Stimulated activated CD4-positive, alpha-beta T cell treated with anti-CD3 and anti-CD28 coated beads, Interleukin-4, amount 100 ng/mL, for 1 hour (primary cell): ENCODE results near the gene TEAD1.

ENCODE experiments used
- DNase-seq: peaks from one replicate; pipeline ENCODE4 v3.0.0-alpha.2; 2020

TEAD1 gene

DNA sequence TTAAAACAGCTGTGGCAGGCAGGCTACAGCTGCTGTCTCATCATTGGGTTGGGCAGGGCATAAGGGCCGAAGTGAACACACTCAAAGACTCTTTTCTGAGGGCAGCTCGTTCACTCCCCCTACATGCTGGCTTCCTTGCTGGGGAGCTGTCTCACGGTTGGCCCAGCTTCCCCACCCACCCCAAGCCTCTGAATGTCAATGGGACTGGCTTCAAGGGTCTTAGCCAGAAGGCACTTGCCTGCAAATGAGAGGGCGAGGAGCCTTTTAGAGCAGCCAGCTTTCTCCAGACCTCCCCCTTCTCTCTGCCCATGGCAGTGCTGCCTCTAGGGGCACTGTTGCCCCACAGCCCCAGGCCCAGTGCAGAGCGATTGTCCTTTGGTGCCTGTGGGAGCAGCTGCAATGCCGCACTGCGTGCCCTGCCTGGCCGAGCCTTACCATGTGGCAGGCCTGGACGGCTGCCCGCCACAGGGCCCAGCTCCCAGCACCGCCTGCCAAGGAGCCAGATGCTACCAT lies 240.2 kb downstream of the TEAD1 start:
- peak; percentile 9 for DNase-seq

DNA sequence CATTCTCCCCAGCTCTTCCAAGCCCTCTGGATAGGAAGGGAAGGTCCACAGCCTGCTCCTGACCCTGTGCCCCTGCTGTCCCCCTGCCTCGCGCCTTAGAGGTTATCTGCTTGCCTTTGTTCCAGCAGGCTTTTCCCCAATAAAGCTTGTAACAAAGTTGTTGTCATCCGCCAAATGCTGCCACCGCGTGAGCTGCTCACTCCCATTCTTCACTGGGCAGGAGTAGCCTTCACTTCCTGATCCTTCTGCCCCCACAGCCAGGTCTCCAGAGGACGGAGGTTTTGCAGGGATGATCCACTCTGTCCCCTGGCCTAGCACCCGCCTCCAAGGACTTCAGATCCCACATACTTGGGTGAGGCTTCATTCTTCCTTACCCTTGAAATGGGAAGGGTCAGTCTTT lies 240.9 kb downstream of the TEAD1 start:
- DNase-seq, result no peak

DNA sequence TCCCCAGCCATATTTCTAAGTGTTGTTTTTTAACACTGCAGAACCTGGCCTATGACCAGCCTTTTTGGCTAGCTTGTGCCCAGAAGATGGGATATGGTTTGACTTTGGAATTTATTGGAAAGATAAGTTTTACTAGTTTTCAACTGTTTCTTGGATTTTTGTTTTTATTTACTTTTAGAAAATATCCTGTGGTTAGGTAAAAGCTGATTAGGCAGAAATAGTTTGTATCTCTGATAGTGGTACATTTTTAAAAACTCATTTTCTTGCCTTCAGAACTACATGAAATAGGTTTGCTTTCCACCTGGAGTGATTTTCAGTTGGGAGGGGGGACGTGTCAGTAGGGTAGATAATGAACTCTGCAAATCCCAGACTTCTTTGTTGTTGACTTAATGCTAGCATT lies 243.6 kb downstream of the TEAD1 start:
- no peak for DNase-seq

DNA sequence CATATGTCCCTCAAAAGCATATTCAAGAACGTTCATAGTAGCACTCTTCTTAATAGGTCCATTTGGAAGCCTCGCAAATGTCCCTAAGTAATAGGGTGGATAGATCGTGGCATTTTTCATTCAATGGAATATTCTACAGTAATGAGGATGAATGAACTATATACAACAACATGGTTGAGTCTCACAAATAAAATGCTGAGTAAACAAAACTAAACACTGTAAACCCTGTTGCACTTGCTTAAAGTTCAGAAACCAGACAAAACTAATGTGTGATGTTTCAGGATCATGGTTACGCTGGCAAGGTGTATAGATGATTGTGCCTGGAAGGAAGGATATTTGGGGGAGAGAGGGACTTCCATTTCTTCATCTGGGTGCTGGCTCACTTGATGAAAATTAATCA lies 244.4 kb downstream of the TEAD1 start:
- no peak for DNase-seq

DNA sequence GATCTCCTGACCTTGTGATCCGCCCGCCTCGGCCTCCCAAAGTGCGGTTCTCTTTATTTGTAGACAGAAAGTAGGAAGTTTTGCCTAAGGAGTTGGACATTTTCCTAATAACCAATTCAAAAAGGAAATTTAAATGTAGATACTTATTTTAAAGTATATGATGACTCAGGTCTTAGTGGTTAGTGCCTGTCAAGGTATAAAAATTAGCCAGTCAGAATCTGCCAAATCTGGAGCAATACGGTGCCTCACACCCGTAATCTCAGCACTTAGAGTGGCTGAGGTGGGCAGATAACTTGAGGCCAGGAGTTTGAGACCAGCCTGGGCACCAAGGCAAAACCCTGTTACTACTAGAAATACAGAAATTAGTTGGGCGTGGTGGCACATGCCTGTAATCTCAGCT lies 248.2 kb downstream of the TEAD1 start:
- DNase-seq, result no peak

DNA sequence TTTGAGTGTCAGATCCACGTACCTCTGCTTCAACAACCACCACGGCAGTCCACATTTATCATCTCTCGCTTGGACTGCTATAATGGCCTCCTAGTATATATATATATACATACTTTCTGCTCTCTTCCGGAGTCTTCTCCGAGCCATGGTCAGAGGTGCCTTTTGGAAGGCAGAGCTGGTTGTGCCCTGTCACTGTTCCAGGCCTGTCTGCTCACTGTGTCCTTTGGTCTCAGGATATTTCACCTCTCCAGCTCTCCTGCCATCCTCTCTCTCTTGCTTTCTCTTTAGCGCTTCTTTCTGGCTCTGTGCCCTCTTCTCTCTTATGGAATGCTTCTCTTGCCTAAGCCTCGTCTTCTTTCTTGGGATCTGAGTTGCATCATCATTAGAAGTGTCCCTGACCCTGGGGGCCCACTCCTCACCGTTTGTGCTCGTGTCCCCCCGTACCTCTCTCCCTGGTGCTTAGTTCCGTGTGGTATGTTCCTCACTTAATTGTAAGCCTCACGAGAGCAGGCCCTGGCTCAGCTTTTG lies 248.8 kb downstream of the TEAD1 start:
- no peak for DNase-seq

DNA sequence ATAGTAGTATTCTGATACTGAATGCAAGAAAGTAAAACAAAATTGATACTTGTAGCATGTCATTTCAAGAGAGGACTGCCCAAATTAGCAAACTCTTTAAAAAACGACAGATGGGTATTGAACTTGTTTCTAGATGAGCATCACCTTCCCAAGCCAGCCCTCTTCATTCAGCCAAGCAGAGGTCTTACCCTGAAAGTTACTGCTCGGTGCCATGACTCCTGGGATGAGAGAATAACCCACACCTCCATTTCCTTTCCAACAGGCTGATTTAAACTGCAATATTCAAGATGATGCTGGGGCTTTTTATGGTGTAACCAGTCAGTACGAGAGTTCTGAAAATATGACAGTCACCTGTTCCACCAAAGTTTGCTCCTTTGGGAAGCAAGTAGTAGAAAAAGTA lies 250.4 kb downstream of the TEAD1 start:
- no peak for DNase-seq

DNA sequence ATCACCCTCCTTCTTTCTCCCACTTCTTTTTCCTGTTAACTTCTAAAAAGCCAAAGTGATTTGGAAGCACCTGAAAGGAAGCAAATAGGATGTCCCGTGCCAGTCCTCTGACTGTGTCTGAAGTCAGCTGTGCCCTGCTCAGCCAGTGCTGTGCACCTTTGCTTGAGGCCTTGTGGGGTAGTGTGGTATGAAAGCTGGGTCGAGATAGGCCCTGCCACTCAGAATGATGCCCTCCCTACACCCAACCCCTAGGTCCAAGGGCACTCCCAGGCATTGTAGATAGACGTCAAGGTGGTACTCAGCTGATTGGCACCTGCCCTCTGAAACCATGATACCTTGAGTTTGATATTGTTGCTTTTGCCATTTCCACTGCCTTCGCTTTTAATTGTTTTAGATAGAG lies 251.3 kb downstream of the TEAD1 start:
- DNase-seq, result no peak

DNA sequence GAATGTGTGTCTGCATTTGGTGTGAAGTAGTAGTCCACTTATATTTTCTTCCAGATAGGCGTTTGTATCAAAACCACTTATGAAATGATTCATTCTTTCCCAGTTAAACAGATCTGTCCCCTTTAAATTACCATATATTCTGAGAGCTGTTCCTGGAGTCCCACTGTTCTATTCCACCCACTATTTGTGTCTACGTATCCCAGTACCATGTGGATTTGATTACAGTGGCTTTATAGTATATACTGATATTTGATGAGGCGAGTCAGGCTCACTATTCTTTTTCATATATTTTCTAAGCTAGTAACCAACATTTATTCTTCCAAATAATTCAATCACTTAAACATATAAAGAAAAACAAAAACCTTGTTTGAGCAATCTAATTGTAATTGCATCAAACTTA lies 253.0 kb downstream of the TEAD1 start:
- no peak for DNase-seq

DNA sequence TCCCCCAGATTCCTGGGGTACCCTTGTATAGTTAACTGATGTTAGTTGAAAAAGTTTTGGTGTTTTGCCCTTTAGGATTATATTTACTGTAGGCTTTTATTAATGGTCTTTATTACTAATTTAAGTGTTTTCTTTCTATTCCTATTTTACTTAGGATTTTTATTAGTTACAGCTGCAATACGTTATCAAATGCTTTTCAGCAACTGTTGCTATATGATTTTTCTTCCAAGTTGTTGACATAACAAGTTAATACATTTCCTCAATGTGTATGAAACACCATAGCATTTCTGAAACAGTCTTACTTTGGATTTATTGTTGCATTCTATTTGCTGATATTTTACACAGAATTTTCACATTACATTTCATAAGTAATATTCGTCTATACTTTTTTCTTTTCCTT lies 253.7 kb downstream of the TEAD1 start:
- DNase-seq, result no peak

DNA sequence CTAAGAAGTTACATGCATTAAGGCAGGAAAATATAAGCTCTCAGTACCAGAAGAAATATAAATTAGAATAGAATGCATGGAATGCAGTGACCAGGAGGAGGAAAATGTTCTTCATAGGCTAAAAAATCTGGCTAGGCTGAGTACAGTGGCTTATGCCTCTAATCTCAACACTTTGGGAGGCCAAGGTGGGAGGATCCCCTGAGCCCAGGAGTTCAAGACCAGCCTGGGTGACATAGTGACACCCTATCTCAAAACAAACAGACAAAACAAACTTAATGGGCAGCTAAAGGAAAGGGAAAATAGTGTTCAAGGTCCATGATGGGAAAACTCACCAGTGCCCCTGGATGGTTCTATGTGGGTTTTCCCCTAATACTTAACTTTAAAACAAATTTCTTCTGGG lies 256.6 kb downstream of the TEAD1 start:
- no peak for DNase-seq

DNA sequence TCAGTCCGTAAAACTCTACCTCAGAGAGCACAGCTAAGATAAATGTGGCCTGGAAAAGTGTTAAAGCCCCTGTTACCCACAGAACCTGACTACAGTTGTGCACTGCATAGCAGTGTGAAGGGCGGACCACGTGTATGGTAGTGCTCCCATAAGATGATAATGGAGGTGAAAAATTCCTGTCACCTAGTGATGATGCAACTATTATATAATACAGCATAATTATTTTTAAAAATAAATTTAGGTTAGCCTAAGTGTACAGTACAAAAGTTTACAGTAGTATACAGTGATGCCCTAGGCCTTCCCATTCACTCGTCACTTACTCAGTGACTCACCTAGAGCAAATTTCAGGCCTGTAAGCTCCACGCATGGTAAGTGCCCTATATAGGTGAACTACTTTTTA lies 258.3 kb downstream of the TEAD1 start:
- DNase-seq, result no peak

DNA sequence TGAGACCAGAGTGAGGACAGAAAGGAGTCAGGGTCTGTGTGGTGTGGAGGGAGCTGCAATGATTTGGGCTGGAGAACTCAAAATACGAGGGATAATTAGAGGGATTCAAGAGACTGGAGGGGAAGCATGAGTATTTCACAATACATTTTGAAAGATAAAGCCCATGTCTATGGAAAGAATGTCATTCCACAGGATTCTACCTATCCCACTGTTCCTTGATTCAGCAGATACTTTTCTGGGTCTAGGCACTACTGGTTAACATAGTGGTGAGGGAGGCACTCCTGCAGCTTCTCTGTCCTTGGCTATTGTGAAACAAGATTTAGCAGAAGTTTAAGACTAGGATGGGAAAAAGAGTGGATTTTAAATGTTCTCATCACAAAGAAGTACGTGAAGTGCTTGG lies 262.0 kb downstream of the TEAD1 start:
- no peak for DNase-seq

DNA sequence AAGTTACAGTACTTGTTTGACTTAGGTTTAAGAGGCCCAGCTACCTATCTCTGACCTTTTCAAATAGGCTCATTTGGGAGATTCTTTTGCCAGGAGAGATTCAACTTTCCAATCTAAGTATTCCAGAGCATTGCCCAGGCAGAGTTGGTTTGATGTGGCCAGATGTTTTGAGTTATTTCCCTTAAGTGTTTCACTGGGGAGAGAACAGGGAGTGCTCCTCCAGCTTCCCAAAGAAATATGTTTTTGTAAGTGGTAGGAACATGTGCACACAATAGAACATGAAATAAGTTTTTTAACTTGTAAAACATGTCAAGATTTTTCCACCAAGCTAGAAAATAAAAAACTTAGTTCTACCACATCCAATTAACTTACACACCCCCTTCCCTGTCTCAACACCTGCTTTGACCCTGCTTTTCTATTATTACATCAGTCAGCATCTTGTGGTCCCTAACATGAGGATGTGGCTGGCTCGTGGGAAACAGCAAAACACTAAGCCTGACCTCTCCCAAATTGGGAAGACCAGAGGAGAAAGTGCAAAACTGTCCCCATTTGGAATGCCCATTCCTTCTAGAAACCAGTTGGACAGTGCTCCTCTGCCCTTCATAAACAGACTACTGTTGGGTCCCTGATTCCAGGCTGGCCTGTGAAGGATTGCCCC lies 264.5 kb downstream of the TEAD1 start:
- DNase-seq, result no peak

DNA sequence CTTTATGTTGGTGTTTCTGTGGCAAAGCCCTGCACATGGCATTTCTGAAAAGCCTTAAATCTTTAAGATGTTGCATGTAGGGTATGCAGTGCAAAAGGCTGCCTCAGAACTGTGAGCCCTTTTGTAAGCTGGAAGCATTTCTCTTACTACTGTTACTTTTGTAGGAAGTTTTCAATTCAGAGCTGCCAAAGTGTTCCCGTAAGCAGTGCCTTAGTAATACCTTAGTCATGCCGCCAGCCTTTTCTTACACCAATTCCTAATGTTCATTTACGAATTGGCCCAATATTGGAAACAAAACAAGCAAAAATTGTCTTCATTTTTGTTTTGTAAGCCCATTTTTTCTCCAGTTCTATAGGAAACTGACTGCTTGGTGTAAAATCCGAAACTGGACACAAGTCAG lies 267.4 kb downstream of the TEAD1 start:
- DNase-seq, result no peak

DNA sequence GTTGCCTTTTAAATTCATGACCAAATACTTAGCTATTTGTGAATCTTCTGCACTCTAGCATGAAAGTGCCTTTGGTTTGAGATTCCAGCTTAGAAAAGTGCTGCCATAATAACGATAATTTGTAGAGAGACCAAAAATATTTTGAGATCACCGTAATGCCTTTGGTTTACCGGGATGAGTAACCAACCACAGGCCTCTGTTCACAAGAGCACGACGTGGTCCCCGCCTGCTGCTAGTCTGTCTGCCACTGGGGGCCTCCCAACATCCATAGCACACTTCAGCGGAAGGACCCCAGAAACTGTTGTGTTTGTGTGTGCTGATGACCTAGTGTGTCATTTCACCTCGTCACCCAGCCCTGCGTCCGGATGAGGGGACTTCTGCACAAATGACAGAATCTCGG lies 267.9 kb downstream of the TEAD1 start:
- no peak for DNase-seq

DNA sequence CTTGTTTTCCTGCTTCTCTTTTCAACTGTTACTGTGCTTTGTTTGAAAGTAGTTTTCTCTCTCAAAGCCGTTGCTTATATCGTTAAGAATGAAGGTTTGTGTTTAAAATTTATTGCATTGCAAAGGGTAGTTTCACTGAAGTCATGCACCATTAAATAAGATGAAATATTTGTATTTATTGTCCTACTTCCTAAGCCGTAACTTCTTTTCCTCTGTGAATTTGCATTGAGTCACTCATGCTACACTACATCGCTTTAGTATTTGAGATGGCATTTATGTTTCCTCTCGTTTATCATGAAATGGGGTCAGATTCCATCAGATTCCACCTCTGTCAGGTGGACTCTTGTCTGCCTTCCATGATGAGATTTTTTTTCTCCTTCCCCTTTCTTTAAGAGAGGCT lies 269.1 kb downstream of the TEAD1 start:
- no peak for DNase-seq

DNA sequence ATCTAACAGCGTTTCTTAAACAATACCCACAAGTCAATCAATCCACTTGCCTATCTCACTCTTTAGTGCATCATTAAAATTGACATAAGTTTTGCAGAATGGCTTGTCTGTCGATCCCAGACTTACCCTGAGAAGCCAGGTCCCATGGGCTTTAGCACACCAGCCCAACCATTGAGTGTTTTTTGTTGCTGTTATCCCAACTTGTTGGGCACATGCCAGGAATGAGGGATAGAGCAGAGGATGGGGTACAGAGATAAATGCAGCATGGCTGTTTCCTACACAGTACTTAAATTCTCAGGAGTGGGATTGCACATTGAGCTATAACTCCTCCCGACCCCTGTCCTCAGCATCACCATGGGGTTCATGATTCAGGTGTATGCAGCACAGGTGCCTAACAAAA lies 270.7 kb downstream of the TEAD1 start:
- no peak for DNase-seq

DNA sequence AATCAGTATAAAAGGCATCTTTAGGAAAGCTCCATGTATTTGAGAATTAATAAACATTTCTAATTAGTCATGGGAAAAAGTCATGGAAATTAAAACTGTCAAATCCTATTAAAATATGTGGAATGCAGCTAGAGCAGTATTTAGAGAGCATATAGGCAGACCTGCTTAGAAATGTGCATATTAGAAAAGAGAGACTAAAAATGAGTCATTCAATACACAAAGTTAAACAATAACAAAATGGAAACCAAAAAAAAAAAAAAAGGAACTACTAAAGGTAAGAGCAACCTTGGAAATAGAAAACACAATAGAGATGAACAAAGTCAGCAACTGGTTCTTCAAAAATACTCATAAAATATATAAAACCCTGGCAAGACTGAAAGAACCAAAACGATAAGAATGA lies 275.2 kb downstream of the TEAD1 start:
- no peak for DNase-seq

DNA sequence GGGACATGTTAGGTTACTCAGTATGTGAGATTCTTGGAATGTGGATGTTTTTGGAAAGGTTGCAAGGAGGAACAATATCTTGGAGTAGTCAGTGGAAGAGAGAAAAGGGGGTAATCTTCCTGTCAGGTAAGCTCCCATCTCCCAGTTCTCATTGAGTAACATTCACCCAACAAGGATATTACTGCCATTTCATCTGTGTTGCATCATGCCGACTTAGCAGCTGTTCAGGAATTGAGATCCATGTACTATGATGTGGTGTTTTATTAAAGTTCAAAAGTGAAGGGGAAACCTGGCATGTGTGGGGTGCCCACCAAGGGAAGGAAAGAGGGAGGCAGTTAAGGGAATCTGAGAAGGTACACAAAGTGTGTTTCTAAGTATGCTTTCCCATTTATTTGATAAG lies 276.4 kb downstream of the TEAD1 start:
- DNase-seq, result no peak

DNA sequence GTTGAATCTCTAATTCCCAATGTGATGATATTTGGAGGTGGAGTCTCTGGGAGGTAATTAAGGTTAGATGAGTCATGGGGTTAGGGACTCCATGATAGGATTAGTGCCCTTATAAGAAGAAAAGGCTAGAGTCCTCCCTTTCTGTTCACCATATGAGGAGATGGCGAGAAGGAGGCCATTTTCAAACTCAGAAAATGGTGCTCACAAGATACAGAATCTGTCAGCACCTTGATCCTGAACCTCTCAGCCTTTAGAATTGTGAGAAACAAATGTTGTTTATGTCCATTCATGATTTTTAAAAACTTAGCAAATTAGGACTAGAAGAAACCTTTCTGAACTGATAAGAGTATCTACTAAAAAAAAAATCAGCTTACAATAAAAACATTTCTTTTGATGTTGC lies 277.2 kb downstream of the TEAD1 start:
- no peak for DNase-seq

DNA sequence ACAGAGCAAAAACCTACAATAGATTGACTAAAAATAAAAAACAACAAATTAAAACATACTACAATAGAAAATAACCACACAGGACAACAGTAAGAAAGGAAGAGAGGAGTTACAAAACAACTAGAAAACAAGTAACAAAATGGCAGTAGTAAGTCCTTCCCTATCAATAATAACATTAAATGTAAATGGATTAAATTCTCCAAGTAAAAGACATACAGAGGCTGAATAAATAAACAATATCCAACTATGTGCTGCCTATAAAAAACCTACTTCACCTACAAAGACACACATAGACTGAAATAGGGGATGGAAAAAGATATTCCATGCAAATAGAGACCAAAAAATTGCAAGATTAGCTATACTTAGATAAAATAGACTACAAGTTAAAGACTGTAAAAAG lies 277.9 kb downstream of the TEAD1 start:
- DNase-seq, result no peak

DNA sequence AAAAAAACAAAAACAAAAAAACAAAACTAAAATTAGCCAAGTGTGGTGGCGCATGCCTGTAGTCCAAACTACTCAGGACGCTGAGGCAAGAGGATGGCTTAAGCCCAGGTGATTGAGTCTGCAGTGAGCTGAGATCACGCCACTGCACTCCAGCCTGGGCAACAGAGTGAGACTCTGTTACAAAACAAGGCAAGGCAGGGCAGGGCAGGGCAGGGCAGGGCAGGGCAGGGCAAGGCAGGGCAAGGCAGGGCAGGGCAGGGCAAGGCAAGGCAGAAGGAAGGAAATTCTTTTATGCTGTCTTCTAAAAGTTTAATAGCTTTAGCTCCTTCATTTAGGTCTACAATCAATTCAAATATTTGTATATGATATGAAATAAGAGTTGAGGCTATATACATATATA lies 284.8 kb downstream of the TEAD1 start:
- no peak for DNase-seq

DNA sequence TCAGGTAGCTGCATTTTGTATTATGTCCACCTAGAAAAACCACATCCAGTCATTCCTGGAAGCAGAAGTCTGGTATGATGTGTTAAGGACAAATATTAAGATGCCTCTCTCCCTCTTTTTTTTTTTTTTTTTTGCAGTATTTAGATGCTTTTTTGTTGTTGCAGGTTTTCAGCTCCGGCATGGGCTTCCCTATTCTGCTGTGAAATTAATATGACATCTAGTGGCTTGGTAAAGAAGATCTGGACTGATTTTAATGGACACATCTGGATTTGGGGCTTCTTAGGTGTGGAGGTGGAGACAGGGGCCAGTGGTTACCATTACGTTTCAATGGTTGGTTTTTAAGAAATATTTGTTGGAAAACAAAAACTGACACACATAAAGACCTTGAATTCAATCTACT lies 287.4 kb downstream of the TEAD1 start:
- no peak for DNase-seq

DNA sequence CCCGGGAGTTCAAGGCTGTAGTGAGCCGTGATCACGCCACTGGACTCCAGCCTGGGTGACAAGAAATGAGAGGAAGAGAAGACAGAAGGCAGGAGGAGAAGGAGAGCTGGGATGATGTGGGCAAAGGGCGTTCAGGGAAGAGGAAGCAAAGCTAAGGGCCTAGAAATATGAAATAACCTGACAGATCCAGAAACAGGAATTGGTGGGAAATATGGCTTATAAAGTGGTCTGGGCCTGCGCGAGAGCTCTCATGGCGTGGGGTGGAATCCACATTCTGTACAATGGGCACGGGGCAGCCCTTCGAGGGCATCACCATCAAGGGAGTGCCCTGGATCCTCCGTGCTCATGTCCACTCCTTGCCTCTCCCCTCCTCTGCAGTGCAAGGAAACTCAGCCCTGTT lies 288.1 kb downstream of the TEAD1 start:
- DNase-seq, result no peak
